Esophagus squamous epithelium (tissue), 4 donors: ENCODE measurements around the gene DOCK11.

ENCODE experiments used
- POLR2A ChIP-seq, 4 donors: fragments of 450-650 bp; IDR thresholded peaks; one replicate each; pipeline ENCODE4 v1.6.1; 2017; ENCODE audit warnings: antibody characterized with exemption in 4 of 4, mild to moderate bottlenecking in 4 of 4, moderate library complexity in 3 of 4
- TF ChIP-seq, protein P1 (sequence below), 6 experiments: fragments of 450-650 bp in 4 of 6; fragments of 200-600 bp in 2 of 6; sonication (generic) in 2 of 6; IDR thresholded peaks; one replicate each; pipeline ENCODE4 v1.5.1; 2016 to 2019; ENCODE audit warnings: antibody characterized with exemption in 6 of 6, mild to moderate bottlenecking in 4 of 6, moderate library complexity in 4 of 6

DNA sequence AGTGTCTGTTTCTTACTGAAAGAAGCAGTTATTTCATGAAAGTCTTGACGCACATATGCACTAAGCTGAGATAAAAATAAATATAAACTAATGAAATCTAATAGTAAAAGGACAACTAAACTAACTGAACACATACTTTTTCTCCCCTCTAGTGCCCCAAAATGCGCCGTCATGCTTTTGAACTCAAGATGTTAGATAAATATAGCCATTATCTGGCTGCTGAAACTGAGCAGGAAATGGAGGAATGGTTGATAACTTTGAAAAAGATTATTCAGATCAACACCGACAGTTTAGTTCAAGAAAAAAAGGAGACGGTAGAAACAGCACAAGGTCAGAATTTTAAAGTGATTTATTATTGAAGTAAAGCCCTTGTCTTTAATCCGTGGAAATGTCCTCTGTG lies 70.2 kb downstream of the DOCK11 start:
- TF ChIP-seq, protein P1, sequence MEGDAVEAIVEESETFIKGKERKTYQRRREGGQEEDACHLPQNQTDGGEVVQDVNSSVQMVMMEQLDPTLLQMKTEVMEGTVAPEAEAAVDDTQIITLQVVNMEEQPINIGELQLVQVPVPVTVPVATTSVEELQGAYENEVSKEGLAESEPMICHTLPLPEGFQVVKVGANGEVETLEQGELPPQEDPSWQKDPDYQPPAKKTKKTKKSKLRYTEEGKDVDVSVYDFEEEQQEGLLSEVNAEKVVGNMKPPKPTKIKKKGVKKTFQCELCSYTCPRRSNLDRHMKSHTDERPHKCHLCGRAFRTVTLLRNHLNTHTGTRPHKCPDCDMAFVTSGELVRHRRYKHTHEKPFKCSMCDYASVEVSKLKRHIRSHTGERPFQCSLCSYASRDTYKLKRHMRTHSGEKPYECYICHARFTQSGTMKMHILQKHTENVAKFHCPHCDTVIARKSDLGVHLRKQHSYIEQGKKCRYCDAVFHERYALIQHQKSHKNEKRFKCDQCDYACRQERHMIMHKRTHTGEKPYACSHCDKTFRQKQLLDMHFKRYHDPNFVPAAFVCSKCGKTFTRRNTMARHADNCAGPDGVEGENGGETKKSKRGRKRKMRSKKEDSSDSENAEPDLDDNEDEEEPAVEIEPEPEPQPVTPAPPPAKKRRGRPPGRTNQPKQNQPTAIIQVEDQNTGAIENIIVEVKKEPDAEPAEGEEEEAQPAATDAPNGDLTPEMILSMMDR (IDR thresholded peaks at IDR 0.05) = no peak
- no peak for TF ChIP-seq POLR2A (IDR thresholded peaks at IDR 0.05)
